ENCODE measurements around the gene NKX3-2. TPM values are rescaled to one million over a fixed set of nuclear protein-coding genes. Genes with fewer than 3 reads are reported as not detected.

The NKX3-2 gene
- total and polyA plus RNA-seq, 8 donors, result 0.06 to 4.6 (median 0.24) TPM; not detected in 2

DNA sequence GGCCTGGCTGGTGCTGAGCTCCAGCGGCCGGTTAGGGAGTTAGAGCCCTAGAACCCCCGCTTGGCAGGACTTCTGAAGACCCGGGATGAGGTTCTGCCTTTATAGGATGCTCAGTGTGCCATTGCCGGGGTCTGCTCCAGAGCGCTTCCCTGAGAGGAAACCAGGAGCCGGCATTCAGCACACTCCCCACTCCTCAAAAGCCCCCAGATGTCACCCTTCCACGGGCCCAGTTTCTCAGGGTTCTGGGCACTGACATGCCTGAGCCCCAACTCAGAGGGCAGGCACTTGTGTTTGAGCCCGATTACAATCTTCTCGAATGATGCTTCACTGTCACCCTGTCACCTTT lies 6.5 kb downstream of the NKX3-2 start:
- WGBS, 5 donors, result 5 to 18% (median 12%) methylated on average over 9 to 10 of the region's 10 CpGs
- DNase-seq, result no peak
- intact Hi-C loops (cut with DNase I; ENCODE audit: low total_unique reads), result no loop called here
- peaks cover 0 to 16% (median 10%) of the 10 kb centered on the region in 4 donors for H3K9me3 ChIP-seq
- no peak overlapping the region for H3K27ac ChIP-seq
- no peaks in the 10 kb centered on the region for H3K36me3 ChIP-seq
- H3K4me3 ChIP-seq, result no peak overlapping the region
- H3K4me1 ChIP-seq, result peaks cover 15 to 67% (median 33%) of the 10 kb centered on the region in 4 donors
- peaks cover 34 to 100% (median 99%) of the 10 kb centered on the region in 3 donors for H3K27me3 ChIP-seq
- TF ChIP-seq CTCF (IDR thresholded peaks at IDR 0.05), result no peak
- TF ChIP-seq POLR2A (IDR thresholded peaks at IDR 0.05), result no peak
- TF ChIP-seq POLR2AphosphoS5 (IDR thresholded peaks at IDR 0.05), result no peak
- TF ChIP-seq EP300 (IDR thresholded peaks at IDR 0.05), result no peak

GRCh38 chr4:13537011-13537831 lies 7.1 kb downstream of the NKX3-2 start:
- H3K4me1 ChIP-seq, result peaks cover 13 to 61% (median 28%) of the 10 kb centered on the region in 4 donors
- peak in 1 of 2 donors; percentile 14 for DNase-seq
- peaks cover 0 to 16% (median 7%) of the 10 kb centered on the region in 4 donors for H3K9me3 ChIP-seq
- H3K36me3 ChIP-seq, result no peaks in the 10 kb centered on the region
- peaks cover 34 to 100% (median 99%) of the 10 kb centered on the region in 3 donors for H3K27me3 ChIP-seq
- WGBS, 5 donors, result 12 to 20% (median 13%) methylated on average over 30 to 34 of the region's 34 CpGs
- TF ChIP-seq CTCF (IDR thresholded peaks at IDR 0.05), result no peak
- TF ChIP-seq POLR2A (IDR thresholded peaks at IDR 0.05), result no peak
- TF ChIP-seq POLR2AphosphoS5 (IDR thresholded peaks at IDR 0.05), result no peak
- no peak for TF ChIP-seq EP300 (IDR thresholded peaks at IDR 0.05)
- no peak overlapping the region for H3K4me3 ChIP-seq
- intact Hi-C loops (cut with DNase I; ENCODE audit: low total_unique reads), result no loop called here
- no peak overlapping the region for H3K27ac ChIP-seq

DNA sequence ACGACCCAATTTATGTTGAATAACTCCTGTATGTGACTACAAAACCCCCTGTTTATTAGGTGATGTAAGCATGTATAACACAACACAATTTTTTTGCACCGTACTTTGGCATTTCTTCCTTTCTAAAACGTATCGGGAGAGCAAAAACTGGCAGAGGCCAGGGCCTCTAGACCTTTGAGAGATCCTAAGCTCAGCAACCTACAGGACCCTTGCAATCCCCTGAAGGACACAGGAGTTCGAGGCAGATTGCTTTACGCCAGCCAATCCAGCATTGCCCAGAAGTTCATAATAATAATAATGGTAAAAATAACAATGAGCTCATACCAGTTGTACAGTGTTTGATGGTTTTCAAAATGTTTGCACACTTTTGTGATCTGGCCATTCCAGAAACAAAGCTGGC lies 7.7 kb downstream of the NKX3-2 start:
- DNase-seq, result no peak
- intact Hi-C loops (cut with DNase I; ENCODE audit: low total_unique reads), result no loop called here
- WGBS, 5 donors, result 25 to 37% (median 27%) methylated on average over 6 of the region's 6 CpGs
- Histone ChIP-seq H3K27me3 (peaks cover 30 to 100% (median 98%) of the 10 kb centered on the region in 3 donors), H3K36me3 (no peaks in the 10 kb centered on the region), H3K4me1 (peaks cover 7 to 55% (median 22%) of the 10 kb centered on the region in 4 donors), H3K9me3 (peaks cover 0 to 16% (median 4%) of the 10 kb centered on the region in 4 donors), H3K27ac (no peak overlapping the region), H3K4me3 (no peak overlapping the region)
- no peak for TF ChIP-seq EP300 (IDR thresholded peaks at IDR 0.05)
- TF ChIP-seq POLR2AphosphoS5 (IDR thresholded peaks at IDR 0.05), result no peak
- no peak for TF ChIP-seq POLR2A (IDR thresholded peaks at IDR 0.05)
- TF ChIP-seq CTCF (IDR thresholded peaks at IDR 0.05), result no peak

DNA sequence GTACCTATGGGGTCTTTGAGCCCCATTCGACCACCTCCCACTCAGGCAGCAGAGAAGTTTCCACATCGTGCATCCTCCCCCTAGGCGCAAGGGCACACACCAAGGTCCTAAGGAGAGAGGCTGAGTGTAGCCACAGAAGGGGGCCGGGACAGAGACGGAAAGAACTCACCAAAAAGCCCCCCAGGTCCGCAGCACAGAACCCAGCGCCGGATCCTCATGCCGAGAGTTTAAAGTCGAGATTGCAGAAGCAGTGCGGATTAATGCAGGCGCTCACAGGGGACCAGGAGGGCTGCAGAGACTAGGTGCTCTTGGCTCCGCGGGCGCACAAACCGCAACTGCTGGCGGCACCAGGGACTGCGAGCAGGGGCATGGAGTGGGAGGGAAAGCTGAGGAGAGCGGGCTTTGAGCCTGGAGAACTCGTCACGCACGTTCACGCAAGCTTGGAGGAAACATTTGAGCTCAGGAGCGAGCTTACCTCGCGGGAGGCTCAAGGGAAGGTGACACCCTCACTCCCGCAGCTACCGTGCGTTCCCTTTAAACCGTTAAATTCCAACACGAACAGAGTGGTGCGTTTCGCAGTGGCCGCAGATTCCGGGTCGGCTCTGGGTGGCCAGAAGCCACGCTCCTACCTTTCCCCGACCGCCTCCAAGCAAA lies 8.5 kb downstream of the NKX3-2 start:
- Histone ChIP-seq H3K27me3 (peaks cover 34 to 100% (median 98%) of the 10 kb centered on the region in 3 donors), H3K27ac (no peak overlapping the region), H3K4me3 (no peak overlapping the region), H3K9me3 (peaks cover 0 to 16% (median 4%) of the 10 kb centered on the region in 4 donors), H3K36me3 (no peaks in the 10 kb centered on the region), H3K4me1 (peaks cover 6 to 55% (median 22%) of the 10 kb centered on the region in 4 donors)
- intact Hi-C loops (cut with DNase I; ENCODE audit: low total_unique reads), result no loop called here
- no peak for DNase-seq
- 0 to 8% (median 4%) methylated on average over 25 to 39 of the region's 39 CpGs for WGBS, 5 donors
- no peak for TF ChIP-seq CTCF (IDR thresholded peaks at IDR 0.05)
- no peak for TF ChIP-seq EP300 (IDR thresholded peaks at IDR 0.05)
- no peak for TF ChIP-seq POLR2A (IDR thresholded peaks at IDR 0.05)
- TF ChIP-seq POLR2AphosphoS5 (IDR thresholded peaks at IDR 0.05), result no peak
